ENCODE measurements around the gene CTDSP1.

The CTDSP1 gene

DNA sequence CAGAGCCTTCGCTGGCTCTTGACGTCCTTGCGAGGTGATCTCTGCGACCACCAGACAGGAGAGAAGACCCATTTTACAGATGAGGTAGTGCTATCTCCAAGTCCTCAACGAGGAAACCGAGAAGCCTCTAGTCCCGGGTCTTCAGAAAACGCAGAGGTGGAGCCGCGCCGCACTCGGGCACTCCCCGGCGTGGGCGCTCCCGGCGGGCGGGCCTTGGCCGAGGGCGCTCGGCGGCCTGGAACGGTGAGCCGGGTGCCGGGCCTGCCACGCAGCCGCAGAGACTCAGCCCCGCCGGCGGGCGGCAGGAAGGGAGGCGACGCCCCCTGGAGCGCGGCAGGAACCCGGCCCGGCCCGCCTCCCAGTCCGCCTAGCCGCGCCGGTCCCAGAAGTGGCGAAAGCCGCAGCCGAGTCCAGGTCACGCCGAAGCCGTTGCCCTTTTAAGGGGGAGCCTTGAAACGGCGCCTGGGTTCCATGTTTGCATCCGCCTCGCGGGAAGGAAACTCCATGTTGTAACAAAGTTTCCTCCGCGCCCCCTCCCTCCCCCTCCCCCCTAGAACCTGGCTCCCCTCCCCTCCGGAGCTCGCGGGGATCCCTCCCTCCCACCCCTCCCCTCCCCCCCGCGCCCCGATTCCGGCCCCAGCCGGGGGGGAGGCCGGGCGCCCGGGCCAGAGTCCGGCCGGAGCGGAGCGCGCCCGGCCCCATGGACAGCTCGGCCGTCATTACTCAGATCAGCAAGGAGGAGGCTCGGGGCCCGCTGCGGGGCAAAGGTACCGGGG, at the start of gene CTDSP1:
Gene CTDSP1, plus strand, starts transcription at position 478 of the 776 bp plus-strand sequence. Its CDS starts 223 bp downstream, at position 701.
- peak; percentile 98 for DNase-seq (ENCODE audit: low spot score)

DNA sequence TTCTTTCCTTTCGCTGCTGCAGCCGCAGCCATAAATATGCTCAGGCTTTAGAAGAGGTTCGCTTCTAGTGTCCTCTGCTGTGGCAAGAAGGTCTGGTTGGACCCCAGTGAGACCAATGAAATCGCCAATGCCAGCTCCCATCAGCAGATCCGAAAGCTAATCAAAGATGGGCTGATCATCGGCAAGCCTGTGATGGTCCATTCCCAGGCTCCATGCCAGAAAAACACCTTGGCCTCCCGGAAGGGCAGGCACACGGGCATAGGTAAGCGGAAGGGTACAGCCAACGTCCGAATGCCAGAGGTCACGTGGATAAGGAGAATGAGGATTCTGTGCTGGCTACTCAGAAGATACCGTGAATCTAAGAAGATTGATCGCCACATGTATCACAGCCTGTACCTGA, 45.6 kb upstream of the CTDSP1 start:
- no peak for DNase-seq (ENCODE audit: low spot score)

GRCh38 chr2:218354850-218355443, 44.7 kb upstream of the CTDSP1 start:
- DNase-seq (ENCODE audit: low spot score): no peak

- DNase-seq (ENCODE audit: low spot score): no peak
Observed at GRCh38 chr2:218357236-218358177, 42.2 kb upstream of the CTDSP1 start.

- no peak for DNase-seq (ENCODE audit: low spot score)
Observed at GRCh38 chr2:218360453-218360852, 39.2 kb upstream of the CTDSP1 start.

GRCh38 chr2:218362606-218363005, 37.1 kb upstream of the CTDSP1 start:
- DNase-seq (ENCODE audit: low spot score): no peak

GRCh38 chr2:218363736-218364135, 35.9 kb upstream of the CTDSP1 start:
- DNase-seq (ENCODE audit: low spot score): no peak

DNA sequence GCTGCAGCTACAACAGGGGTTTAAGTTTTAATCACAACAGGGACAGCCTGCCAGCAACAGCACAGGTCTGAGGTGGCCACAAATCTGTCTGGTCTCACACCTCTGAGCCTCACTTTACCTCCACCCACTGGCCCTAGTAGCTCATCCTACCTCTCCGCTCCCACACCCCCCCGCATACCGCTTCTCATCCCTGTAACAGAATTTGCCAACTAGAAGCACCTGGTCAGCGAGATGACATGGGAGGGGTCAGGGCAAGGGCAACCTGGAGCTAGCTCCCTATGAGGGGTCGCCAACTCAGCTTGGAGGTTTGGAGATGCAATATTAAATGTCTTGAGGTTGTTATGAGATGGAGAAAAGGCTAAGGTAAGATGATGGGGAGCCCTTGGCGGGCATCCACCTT, 35.5 kb upstream of the CTDSP1 start:
- DNase-seq (ENCODE audit: low spot score): no peak

GRCh38 chr2:218366621-218367414, 32.9 kb upstream of the CTDSP1 start:
- DNase-seq (ENCODE audit: low spot score): no peak

DNA sequence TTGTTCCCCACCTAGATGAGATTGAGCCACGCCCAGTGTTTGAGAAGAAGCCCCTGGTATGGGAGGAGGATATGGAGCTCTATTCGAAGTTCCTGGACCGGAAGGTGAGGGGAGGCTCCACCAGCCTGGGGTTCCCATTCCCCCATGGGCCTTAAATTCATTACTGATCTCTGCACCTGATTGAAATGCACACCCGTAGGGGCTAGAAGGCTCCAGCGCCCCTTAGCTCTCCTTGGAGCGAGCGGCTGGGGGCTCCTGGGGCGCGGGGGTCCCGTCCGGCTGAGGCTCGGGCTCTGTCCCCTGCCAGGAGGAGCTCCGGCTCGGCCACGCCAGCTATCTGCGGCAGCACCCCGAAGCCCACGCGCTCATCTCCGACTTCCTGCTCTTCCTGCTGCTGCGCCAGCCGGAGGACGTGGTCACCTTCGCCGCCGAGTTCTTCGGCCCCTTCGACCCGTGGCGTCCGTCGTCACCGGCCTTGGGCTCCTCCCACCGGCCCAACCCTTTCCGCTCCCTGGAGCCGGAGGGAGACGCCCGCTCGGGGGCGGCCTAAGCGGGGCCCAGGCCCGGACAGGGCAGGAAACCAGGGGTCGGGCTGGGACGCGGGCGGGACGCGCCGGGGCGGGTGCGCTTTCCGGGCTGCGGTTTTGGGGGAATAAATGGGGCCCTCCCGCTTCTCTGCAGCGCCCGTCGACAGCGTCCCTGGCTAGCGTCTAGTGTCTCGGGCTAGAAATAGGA, 32.1 kb upstream of the CTDSP1 start:
- peak; percentile 88 for DNase-seq (ENCODE audit: low spot score)

- DNase-seq (ENCODE audit: low spot score): no peak
Observed at GRCh38 chr2:218368150-218368528, 31.5 kb upstream of the CTDSP1 start.

DNA sequence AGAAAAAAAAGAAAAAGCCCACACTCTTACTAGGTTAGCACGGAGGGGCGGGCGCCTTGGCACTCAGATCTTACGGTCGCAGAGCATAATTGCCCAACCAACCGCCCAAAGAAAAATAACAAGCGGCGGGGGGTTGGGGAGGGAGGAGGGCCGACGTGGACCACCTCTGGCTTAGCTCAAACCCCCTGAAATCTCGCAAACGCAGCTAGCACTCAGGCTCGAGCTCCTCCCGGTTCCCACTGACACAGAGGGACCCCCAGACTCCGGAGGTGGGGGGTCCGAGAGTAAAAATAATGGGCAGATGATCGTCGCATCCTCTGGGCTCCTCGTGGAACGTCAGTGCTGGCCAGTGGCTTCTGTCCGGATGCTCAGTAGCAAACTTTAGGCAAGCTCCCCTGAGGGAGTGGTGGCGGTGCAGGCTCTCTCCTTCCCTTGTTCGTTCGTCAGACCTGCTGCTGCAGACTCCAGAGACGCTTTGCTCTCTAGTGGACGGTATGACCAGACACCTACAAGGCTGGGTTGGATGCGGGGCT, 31.0 kb upstream of the CTDSP1 start:
- DNase-seq (ENCODE audit: low spot score): no peak

- no peak for DNase-seq (ENCODE audit: low spot score)
Observed at GRCh38 chr2:218369330-218369729, 30.3 kb upstream of the CTDSP1 start.

- no peak for DNase-seq (ENCODE audit: low spot score)
Observed at GRCh38 chr2:218370410-218371063, 29.1 kb upstream of the CTDSP1 start.

GRCh38 chr2:218371983-218372350, 27.7 kb upstream of the CTDSP1 start:
- DNase-seq (ENCODE audit: low spot score): no peak

- no peak for DNase-seq (ENCODE audit: low spot score)
Observed at GRCh38 chr2:218374795-218375194, 24.9 kb upstream of the CTDSP1 start.

- DNase-seq (ENCODE audit: low spot score): no peak
Observed at GRCh38 chr2:218375212-218375611, 24.5 kb upstream of the CTDSP1 start.

DNA sequence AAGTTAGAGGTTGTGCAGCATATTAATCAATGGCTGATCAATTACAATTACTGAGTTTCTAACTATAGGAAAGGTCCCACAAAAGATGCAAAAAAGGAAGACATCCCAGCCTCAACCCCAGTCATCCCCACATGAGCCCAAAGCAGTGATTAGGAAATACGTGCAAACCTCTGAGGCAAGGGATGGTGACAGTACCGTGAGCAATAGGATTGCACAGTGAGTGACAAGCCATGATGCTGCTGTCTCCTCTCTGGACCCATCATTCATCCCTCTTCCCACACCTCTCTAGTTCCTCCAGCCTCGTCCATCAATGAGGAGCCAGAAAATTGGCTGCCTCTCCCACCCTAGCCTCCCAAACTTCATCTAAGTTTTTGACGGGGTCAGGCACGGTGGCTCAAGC, 21.6 kb upstream of the CTDSP1 start:
- no peak for DNase-seq (ENCODE audit: low spot score)

DNA sequence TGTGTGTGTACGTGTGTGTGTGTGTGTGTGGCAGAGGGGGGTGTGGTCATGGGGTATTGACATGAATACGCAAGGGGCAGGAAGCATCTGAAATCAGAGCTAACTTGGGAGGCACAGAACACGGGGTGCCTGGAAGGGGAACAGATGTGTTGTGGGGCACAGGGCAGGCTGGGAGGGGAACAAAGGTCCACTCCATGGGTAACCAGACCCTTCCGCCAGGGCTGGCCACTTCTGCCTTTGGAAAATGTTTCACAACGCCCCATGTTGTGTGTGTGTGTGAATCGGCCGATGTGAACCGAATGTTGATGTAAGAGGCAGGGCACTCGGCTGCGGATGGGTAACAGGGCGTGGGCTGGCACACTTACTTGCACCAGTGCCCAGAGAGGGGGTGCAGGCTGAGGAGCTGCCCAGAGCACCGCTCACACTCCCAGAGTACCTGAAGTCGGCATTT, 17.7 kb upstream of the CTDSP1 start, which contains the start of gene SLC11A1:
Gene SLC11A1, plus strand, starts transcription at position 358 of the 451 bp plus-strand sequence. CDS start 96 bp downstream, outside the sequence.
- DNase-seq (ENCODE audit: low spot score): no peak

- no peak for DNase-seq (ENCODE audit: low spot score)
Observed at GRCh38 chr2:218382785-218383184, 16.9 kb upstream of the CTDSP1 start.
